Cerebellar nuclear complex (tissue), 1 donor: ENCODE results near the gene PLCH1.

Source experiments
- DNase-seq, 2 experiments: peaks; one replicate each; lab custom pipeline; 2025; lab: John Stamatoyannopoulos, UW

PLCH1 gene

DNA sequence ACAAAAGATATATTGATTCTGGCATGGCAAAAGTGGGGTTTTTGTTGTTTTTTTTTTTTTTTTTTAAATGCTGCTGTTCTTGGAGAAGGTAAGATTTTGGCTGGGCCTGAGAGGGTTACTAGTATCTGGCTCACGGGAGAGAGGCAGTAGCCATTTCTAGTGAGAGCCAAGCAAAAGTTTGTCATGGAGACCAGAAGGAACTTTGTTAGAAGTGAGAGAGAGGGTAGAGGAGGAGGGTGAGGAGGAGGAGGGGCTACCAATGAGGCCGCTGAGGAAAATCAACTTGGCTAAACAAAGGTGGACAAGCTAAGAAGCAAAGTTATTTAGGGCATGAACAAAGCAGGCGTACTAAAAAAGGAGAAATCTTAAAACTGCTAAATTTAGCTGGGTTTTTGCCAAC, 402.5 kb downstream of the PLCH1 start:
- no peak for DNase-seq

DNA sequence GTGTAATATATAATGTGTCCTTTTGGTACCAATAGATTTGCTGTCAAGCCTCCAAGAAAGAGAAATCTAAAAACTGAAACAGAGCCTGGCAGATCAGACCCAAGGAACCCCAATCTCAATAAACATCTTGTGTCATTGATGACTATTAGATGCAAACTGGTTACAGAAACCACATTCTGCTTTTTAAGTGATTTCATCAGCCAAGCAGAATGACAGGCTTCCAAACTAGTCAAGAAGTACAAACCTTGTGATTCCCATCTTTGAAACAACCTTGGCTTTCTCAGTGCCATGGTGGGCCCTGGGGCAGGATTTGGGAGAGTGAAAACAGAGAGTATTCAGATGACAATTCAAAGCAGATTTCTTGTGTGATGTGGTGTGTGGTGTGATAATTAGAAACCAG, 405.8 kb downstream of the PLCH1 start:
- DNase-seq: no peak

GRCh38 chr3:155335724-155336354, 409.0 kb downstream of the PLCH1 start:
- DNase-seq: no peak

GRCh38 chr3:155334914-155335723, 409.8 kb downstream of the PLCH1 start:
- DNase-seq: no peak

GRCh38 chr3:155334215-155334913, 410.5 kb downstream of the PLCH1 start:
- DNase-seq: no peak

DNA sequence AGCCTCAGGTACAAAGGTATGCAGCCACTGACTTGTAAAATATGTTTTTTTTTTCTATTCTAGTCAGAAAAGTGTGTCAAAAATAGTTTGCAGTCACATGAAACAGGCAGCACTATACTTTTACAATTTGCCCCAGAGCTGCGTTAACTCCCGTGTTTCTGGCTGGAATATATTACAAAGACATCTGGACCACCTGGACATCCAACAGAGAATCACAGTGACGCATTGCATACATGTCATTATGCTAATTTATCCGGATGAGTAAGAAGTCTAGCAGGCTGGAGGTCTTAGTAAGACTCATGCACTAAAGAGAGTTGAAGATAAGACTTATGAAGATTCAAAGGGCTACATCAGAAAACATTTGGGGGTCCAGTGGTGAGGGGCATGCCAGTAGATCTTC, 412.2 kb downstream of the PLCH1 start:
- DNase-seq: no peak

DNA sequence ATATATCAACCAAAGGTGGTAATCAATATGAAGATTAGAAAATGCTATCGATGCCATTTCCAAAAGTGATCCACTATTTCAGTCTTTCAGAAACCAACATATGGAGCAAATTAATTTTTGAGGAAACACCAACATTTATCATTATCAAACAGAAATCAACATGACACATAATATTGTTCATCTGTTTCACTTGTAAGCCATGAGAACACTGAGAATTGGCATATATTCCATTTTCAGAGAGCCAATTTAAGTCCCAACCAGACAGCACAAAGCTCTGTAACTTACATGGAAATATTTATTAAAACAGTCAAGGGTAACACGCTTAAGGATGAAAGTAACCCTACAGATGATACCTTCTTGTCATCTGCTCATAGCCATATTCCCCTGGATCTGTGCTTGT, 413.8 kb downstream of the PLCH1 start:
- DNase-seq: no peak

DNA sequence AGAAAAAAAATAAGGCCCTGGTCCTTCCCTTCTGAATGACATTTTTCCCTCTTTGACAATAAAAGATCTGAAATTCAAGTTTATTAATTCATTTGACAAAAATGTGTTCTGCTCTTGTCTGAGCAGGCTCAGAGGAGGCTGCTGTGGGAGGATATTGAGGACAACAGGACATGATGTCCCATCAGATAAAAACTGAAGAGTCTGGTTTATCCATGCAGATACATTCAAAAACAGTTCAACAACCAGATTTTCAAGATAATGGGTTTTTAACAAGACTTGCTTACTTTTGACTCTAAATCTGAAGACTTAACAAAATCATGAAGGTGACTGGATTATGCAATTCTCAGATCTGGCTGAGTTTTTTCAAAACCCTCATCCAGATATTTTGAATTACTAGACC, 414.5 kb downstream of the PLCH1 start:
- DNase-seq: no peak

- no peak for DNase-seq
Observed at GRCh38 chr3:155329513-155330048, 415.3 kb downstream of the PLCH1 start.

DNA sequence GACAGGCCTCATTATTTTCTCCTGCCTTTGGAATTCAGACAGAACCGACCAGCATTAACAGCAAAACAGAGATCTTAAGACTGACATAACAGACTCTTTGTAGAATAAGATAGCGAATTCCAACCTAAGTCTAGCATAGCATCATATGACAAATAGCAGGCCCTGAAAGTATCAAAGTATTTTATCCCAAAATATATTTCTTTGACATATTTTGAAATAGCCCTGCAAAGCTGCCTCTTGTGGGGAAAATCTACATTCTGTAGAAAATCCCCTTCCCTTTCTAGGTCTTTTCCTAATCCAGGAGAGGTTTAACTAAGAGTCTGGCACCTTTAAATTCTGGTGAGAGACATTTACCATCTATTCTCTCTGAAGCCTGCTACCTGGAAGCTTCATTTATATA, 417.0 kb downstream of the PLCH1 start:
- no peak for DNase-seq

DNA sequence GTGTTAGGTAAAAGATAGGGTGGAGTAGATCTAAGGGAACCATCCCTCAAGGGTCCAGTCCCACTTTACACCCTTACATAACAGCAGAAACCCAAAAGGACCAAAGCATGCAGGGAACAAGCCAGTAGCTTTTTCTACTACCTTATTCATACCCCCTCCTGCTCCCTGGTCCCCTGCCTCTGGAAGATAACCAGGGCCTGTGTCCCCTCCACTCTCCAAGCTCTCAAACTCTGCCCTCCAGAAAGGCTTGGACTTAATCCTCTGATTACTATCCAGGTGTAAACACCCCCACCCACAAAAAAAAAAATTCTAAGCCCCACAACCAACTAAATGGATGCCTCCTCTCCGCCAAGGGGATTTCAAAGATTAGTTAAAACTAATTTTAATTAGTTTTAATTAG, 417.4 kb downstream of the PLCH1 start:
- no peak for DNase-seq

GRCh38 chr3:155326901-155327300, 418.0 kb downstream of the PLCH1 start:
- DNase-seq: no peak

- no peak for DNase-seq
Observed at GRCh38 chr3:155326244-155326643, 418.6 kb downstream of the PLCH1 start.
